ENCODE measurements around the gene RD3L. TPM values are rescaled to one million over a fixed set of nuclear protein-coding genes. Genes with fewer than 3 reads are reported as not detected.

Gene RD3L
- total and polyA plus RNA-seq, 2 donors (not counting 1 experiment from before 2014, with no cell fraction given) = not detected

- Histone ChIP-seq H3K79me2 (ENCODE audit: control insufficient read depth, insufficient read depth, low read length) (no peaks in the 10 kb centered on the region), H3K9me3 (ENCODE audit: control insufficient read depth, insufficient read depth, low read depth, low read length) (no peaks in the 10 kb centered on the region), H4K20me1 (ENCODE audit: control insufficient read depth, extremely low read depth, insufficient read depth, low read length) (no peaks in the 10 kb centered on the region), H3K27ac (ENCODE audit: insufficient read depth, low read length) (no peak overlapping the region), H3K4me1 (ENCODE audit: control insufficient read depth, extremely low read depth, insufficient read depth, low read length) (no peaks in the 10 kb centered on the region), H3K4me3 (replicated peaks in 1 of 4; ENCODE audit: control extremely low read depth in 1 of 4, insufficient read depth in 1 of 4, low read depth in 3 of 4, low read length in 4 of 4) (no peak overlapping the region), H3K9ac (ENCODE audit: insufficient read depth, low read length) (no peak overlapping the region), H3K36me3 (ENCODE audit: control insufficient read depth, insufficient read depth, low read length) (no peaks in the 10 kb centered on the region), H3K4me2 (ENCODE audit: extremely low read depth, insufficient read depth, low read length) (no peak overlapping the region), H2AFZ (ENCODE audit: low read length) (no peak overlapping the region), H3K27me3 (ENCODE audit: control insufficient read depth, insufficient read depth, low read length) (no peaks in the 10 kb centered on the region)
- DNase-seq (ENCODE audit: low read depth in 2 of 2) = no peak
- no peak for TF ChIP-seq CTCF (conservative IDR thresholded peaks at IDR 0.05 in 1 of 2, IDR thresholded peaks at IDR 0.05 in 1 of 2; ENCODE audit: low read depth in 1 of 2, low read length in 2 of 2)
- no peak for TF ChIP-seq EZH2 (IDR thresholded peaks at IDR 0.05; ENCODE audit: low read length, missing control alignments)
Observed at GRCh38 chr14:103948442-103948841, 6.1 kb upstream of the RD3L start.

- TF ChIP-seq CTCF (conservative IDR thresholded peaks at IDR 0.05 in 1 of 2, IDR thresholded peaks at IDR 0.05 in 1 of 2; ENCODE audit: low read depth in 1 of 2, low read length in 2 of 2) (no peak), EZH2 (IDR thresholded peaks at IDR 0.05; ENCODE audit: low read length, missing control alignments) (no peak)
- no peak for DNase-seq (ENCODE audit: low read depth in 2 of 2)
- H3K27ac ChIP-seq (ENCODE audit: insufficient read depth, low read length) = no peak overlapping the region
Observed at GRCh38 chr14:103946975-103947374, 4.6 kb upstream of the RD3L start.

GRCh38 chr14:103943673-103944072 is 1.3 kb upstream of the RD3L start:
- peak in 1 of 2 donors; percentile 50 for DNase-seq (ENCODE audit: low read depth in 2 of 2)
- Histone ChIP-seq H3K9me3 (ENCODE audit: control insufficient read depth, insufficient read depth, low read depth, low read length) (no peaks in the 10 kb centered on the region), H3K4me3 (replicated peaks in 1 of 4; ENCODE audit: control extremely low read depth in 1 of 4, insufficient read depth in 1 of 4, low read depth in 3 of 4, low read length in 4 of 4) (no peak overlapping the region), H3K36me3 (ENCODE audit: control insufficient read depth, insufficient read depth, low read length) (no peaks in the 10 kb centered on the region), H3K4me2 (ENCODE audit: extremely low read depth, insufficient read depth, low read length) (no peak overlapping the region), H3K4me1 (ENCODE audit: control insufficient read depth, extremely low read depth, insufficient read depth, low read length) (no peaks in the 10 kb centered on the region), H2AFZ (ENCODE audit: low read length) (no peak overlapping the region), H3K9ac (ENCODE audit: insufficient read depth, low read length) (no peak overlapping the region), H3K27me3 (ENCODE audit: control insufficient read depth, insufficient read depth, low read length) (peaks cover 10% of the 10 kb centered on the region), H3K79me2 (ENCODE audit: control insufficient read depth, insufficient read depth, low read length) (no peaks in the 10 kb centered on the region), H4K20me1 (ENCODE audit: control insufficient read depth, extremely low read depth, insufficient read depth, low read length) (no peaks in the 10 kb centered on the region), H3K27ac (ENCODE audit: insufficient read depth, low read length) (no peak overlapping the region)
- no peak for TF ChIP-seq EZH2 (IDR thresholded peaks at IDR 0.05; ENCODE audit: low read length, missing control alignments)
- TF ChIP-seq CTCF (conservative IDR thresholded peaks at IDR 0.05 in 1 of 2, IDR thresholded peaks at IDR 0.05 in 1 of 2; ENCODE audit: low read depth in 1 of 2, low read length in 2 of 2) = no peak

More at GRCh38 chr14:103946975-103947374, 4.6 kb upstream of the RD3L start:
- Histone ChIP-seq H3K4me1 (ENCODE audit: control insufficient read depth, extremely low read depth, insufficient read depth, low read length) (no peaks in the 10 kb centered on the region), H4K20me1 (ENCODE audit: control insufficient read depth, extremely low read depth, insufficient read depth, low read length) (no peaks in the 10 kb centered on the region), H2AFZ (ENCODE audit: low read length) (no peak overlapping the region), H3K4me2 (ENCODE audit: extremely low read depth, insufficient read depth, low read length) (no peak overlapping the region), H3K27me3 (ENCODE audit: control insufficient read depth, insufficient read depth, low read length) (peaks cover 6% of the 10 kb centered on the region), H3K36me3 (ENCODE audit: control insufficient read depth, insufficient read depth, low read length) (no peaks in the 10 kb centered on the region), H3K9me3 (ENCODE audit: control insufficient read depth, insufficient read depth, low read depth, low read length) (no peaks in the 10 kb centered on the region), H3K79me2 (ENCODE audit: control insufficient read depth, insufficient read depth, low read length) (no peaks in the 10 kb centered on the region), H3K9ac (ENCODE audit: insufficient read depth, low read length) (no peak overlapping the region), H3K4me3 (replicated peaks in 1 of 4; ENCODE audit: control extremely low read depth in 1 of 4, insufficient read depth in 1 of 4, low read depth in 3 of 4, low read length in 4 of 4) (no peak overlapping the region)
